Measurements from ENCODE around the gene CNTN4. TPM values are rescaled to one million over a fixed set of nuclear protein-coding genes. Genes with fewer than 3 reads are reported as not detected.

CNTN4 gene
- total RNA-seq, 1 experiment from 2014 or later: not detected

- TF ChIP-seq ZNF532 (CRISPR knock-in tag; IDR thresholded peaks at IDR 0.05; ENCODE audit: borderline replicate concordance): no peak
- TF ChIP-seq ESRRA (CRISPR knock-in tag; IDR thresholded peaks at IDR 0.05; ENCODE audit: borderline replicate concordance): no peak
- no peak for TF ChIP-seq SMAD4 (CRISPR knock-in tag; IDR thresholded peaks at IDR 0.05)
- TF ChIP-seq ZNF512 (CRISPR knock-in tag; IDR thresholded peaks at IDR 0.05; ENCODE audit: borderline replicate concordance): no peak
- TF ChIP-seq E2F5 (CRISPR knock-in tag; IDR thresholded peaks at IDR 0.05): no peak
- TF ChIP-seq STAT6 (CRISPR knock-in tag; conservative IDR thresholded peaks at IDR 0.05; ENCODE audit: low read depth): no peak
- no peak for TF ChIP-seq JAZF1 (CRISPR knock-in tag; IDR thresholded peaks at IDR 0.05)
- TF ChIP-seq CREM (CRISPR knock-in tag; IDR thresholded peaks at IDR 0.05): no peak
- no peak for TF ChIP-seq E2F4 (CRISPR knock-in tag; IDR thresholded peaks at IDR 0.05; ENCODE audit: borderline replicate concordance, low read depth)
These were observed 752.7 kb downstream of the CNTN4 start (continued) for GRCh38 chr3:2851361-2851760.

GRCh38 chr3:2851835-2852234 is 753.2 kb downstream of the CNTN4 start:
- Mint-ChIP-seq H3K4me1 (no peaks in the 10 kb centered on the region), H3K4me3 (no peak overlapping the region), H3K27ac (no peak overlapping the region), H3K27me3 (ENCODE audit: low read depth) (peaks cover 6% of the 10 kb centered on the region; the same call in 1 of the 2 replicates), H3K36me3 (peaks cover 75% of the 10 kb centered on the region), H3K9me3 (peaks cover 89% of the 10 kb centered on the region)
- POLR2A ChIA-PET: no interaction called here
- DNase-seq (ENCODE audit: low spot score): no peak
- CTCF ChIA-PET: no interaction called here
- no peak for ATAC-seq
- TF ChIP-seq ELF4 (CRISPR knock-in tag; IDR thresholded peaks at IDR 0.05; ENCODE audit: low read depth): no peak

GRCh38 chr3:2853651-2854050 is 755.0 kb downstream of the CNTN4 start:
- Mint-ChIP-seq H3K27ac (no peak overlapping the region), H3K36me3 (peaks cover 73% of the 10 kb centered on the region), H3K4me1 (no peaks in the 10 kb centered on the region), H3K27me3 (ENCODE audit: low read depth) (no peaks in the 10 kb centered on the region; the same call in 1 of the 2 replicates), H3K4me3 (no peak overlapping the region), H3K9me3 (peaks cover 84% of the 10 kb centered on the region)
- no peak for DNase-seq (ENCODE audit: low spot score)
- ChIA-PET POLR2A (no interaction called here), CTCF (no interaction called here)
- ATAC-seq: no peak
- TF ChIP-seq GRHL2 (CRISPR knock-in tag; IDR thresholded peaks at IDR 0.05; ENCODE audit: insufficient replicate concordance, severe bottlenecking) (no peak), GTF2I (CRISPR knock-in tag; conservative IDR thresholded peaks at IDR 0.05) (no peak), AR (CRISPR knock-in tag; IDR thresholded peaks at IDR 0.05) (no peak), GABPB1 (CRISPR knock-in tag; IDR thresholded peaks at IDR 0.05) (no peak)
